Activated CD4-positive, alpha-beta T cell treated with anti-CD3 and anti-CD28 coated beads, Interleukin-10, Interleukin-2, amounts not matched to agents 100 ng/mL and 50 ng/mL, durations not matched to agents 16 hours and 8 hours (primary cell): ENCODE measurements around the gene NDEL1.

Source experiments
- DNase-seq: peaks from one replicate; pipeline ENCODE4 v3.0.0-alpha.2; 2020

The NDEL1 gene

GRCh38 chr17:8418471-8418870 lies 17.2 kb upstream of the NDEL1 start:
- DNase-seq, result no peak

GRCh38 chr17:8419305-8419704 lies 16.4 kb upstream of the NDEL1 start:
- DNase-seq, result no peak

GRCh38 chr17:8420041-8420934 lies 15.4 kb upstream of the NDEL1 start:
- no peak for DNase-seq

GRCh38 chr17:8421571-8421970 lies 14.1 kb upstream of the NDEL1 start:
- DNase-seq, result no peak

- no peak for DNase-seq
Observed at GRCh38 chr17:8426094-8426720, 9.5 kb upstream of the NDEL1 start.

- no peak for DNase-seq
Observed at GRCh38 chr17:8426802-8427201, 8.9 kb upstream of the NDEL1 start.

GRCh38 chr17:8430966-8431365 lies 4.7 kb upstream of the NDEL1 start:
- no peak for DNase-seq

GRCh38 chr17:8436169-8436843 lies 622 bp downstream of the NDEL1 start:
- DNase-seq, result peak; percentile 72

- no peak for DNase-seq
Observed at GRCh38 chr17:8436844-8437171, 1.1 kb downstream of the NDEL1 start.

- DNase-seq, result no peak
Observed at GRCh38 chr17:8438441-8438840, 2.8 kb downstream of the NDEL1 start.

GRCh38 chr17:8439681-8440080 lies 4.0 kb downstream of the NDEL1 start:
- DNase-seq, result no peak

- DNase-seq, result no peak
Observed at GRCh38 chr17:8441690-8442089, 6.0 kb downstream of the NDEL1 start.

- no peak for DNase-seq
Observed at GRCh38 chr17:8442310-8442709, 6.6 kb downstream of the NDEL1 start.

GRCh38 chr17:8443756-8444155 lies 8.1 kb downstream of the NDEL1 start:
- DNase-seq, result no peak

GRCh38 chr17:8444494-8444893 lies 8.8 kb downstream of the NDEL1 start:
- no peak for DNase-seq

GRCh38 chr17:8445536-8445935 lies 9.9 kb downstream of the NDEL1 start:
- no peak for DNase-seq

GRCh38 chr17:8447799-8448198 lies 12.1 kb downstream of the NDEL1 start:
- DNase-seq, result no peak

- DNase-seq, result no peak
Observed at GRCh38 chr17:8448310-8448709, 12.6 kb downstream of the NDEL1 start.

- DNase-seq, result no peak
Observed at GRCh38 chr17:8451933-8452614, 16.4 kb downstream of the NDEL1 start.

- DNase-seq, result no peak
Observed at GRCh38 chr17:8453326-8453725, 17.6 kb downstream of the NDEL1 start.

GRCh38 chr17:8455665-8456209 lies 20.1 kb downstream of the NDEL1 start:
- peak; percentile 11 for DNase-seq

- no peak for DNase-seq
Observed at GRCh38 chr17:8458128-8458527, 22.4 kb downstream of the NDEL1 start.

- DNase-seq, result no peak
Observed at GRCh38 chr17:8459107-8459506, 23.4 kb downstream of the NDEL1 start.
